Astrocyte (in vitro differentiated cells and primary cell): ENCODE measurements around the gene RNF217.

Source experiments
- EZH2 ChIP-seq: IDR thresholded peaks from 2 replicates; pipeline ENCODE4 v1.6.1; 2012; ENCODE audit warnings: mild to moderate bottlenecking, low read length, inconsistent platforms; ENCODE audit not compliant: insufficient read depth
- TF ChIP-seq, protein P1 (sequence below): IDR thresholded peaks from 2 replicates; pipeline ENCODE4 v1.5.1; 2011; ENCODE audit warnings: low read depth, mild to moderate bottlenecking, inconsistent platforms, low read length, moderate library complexity; ENCODE audit not compliant: insufficient read depth

DNA sequence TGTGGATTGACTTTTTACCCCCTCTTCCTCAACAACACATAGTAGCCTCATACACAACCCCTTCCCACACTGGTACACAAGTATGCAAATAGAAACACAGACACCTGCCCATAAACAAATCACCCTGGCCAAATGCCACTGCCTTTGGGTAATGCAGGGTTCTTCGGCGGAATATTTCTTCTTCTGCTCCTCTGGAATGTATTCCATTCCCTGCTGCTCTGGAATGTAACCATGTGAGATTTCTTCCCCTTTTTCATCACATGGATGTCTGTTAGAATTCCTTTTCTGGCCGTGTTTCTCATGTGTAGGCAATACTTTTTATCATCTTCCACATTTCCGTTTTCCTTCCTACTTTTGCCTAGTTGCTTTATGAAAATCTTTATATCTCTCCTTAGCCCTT is 115.2 kb downstream of the RNF217 start:
- TF ChIP-seq, protein P1, sequence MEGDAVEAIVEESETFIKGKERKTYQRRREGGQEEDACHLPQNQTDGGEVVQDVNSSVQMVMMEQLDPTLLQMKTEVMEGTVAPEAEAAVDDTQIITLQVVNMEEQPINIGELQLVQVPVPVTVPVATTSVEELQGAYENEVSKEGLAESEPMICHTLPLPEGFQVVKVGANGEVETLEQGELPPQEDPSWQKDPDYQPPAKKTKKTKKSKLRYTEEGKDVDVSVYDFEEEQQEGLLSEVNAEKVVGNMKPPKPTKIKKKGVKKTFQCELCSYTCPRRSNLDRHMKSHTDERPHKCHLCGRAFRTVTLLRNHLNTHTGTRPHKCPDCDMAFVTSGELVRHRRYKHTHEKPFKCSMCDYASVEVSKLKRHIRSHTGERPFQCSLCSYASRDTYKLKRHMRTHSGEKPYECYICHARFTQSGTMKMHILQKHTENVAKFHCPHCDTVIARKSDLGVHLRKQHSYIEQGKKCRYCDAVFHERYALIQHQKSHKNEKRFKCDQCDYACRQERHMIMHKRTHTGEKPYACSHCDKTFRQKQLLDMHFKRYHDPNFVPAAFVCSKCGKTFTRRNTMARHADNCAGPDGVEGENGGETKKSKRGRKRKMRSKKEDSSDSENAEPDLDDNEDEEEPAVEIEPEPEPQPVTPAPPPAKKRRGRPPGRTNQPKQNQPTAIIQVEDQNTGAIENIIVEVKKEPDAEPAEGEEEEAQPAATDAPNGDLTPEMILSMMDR: no peak
- TF ChIP-seq EZH2: no peak
